ENCODE measurements around the gene FAM174B. TPM values are rescaled to one million over a fixed set of nuclear protein-coding genes. Genes with fewer than 3 reads are reported as not detected.

FAM174B gene
- total and polyA plus RNA-seq, 2 donors from 2014 or later = 9.8 to 13.8 TPM

DNA sequence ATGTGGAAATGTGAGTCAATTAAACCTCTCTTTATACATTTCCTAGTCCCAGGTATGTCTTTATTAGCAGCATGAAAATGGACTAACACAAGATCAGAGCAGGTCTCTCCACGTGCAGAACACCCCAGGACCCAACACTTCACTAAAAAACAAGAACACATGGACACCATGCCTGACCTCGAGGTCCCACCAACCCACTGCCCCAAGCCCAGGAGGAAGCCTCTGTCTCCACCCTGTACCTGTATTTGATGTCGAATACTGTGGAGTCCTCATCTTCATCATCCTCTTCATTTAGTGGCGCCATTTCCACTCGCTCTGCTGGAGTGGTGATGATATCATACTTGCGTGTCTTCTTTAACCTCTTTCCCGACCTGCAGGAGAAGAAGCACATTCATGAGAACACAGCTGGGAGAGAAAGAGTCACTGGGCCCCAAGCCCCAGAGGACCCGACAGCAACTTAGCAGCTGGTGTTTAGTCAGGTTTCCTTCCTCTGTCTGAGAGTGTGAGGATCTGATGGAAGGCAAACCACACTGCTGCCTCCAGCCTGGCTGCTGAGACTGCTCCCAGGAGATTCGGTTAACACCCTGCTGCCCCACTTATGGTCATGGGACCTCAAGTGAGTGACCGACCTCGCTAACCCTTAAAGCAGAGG lies 25.5 kb downstream of the FAM174B start:
- H3K27ac ChIP-seq (ENCODE audit: low read depth in 2 of 2, low read length in 2 of 2) = no peak overlapping the region
- H3K27me3 ChIP-seq (ENCODE audit: control insufficient read depth, insufficient read depth, low read length) = no peaks in the 10 kb centered on the region
- no peak overlapping the region for H3K9ac ChIP-seq (ENCODE audit: low read length in 3 of 3)
- intact Hi-C loops (cut with DNase I) = no loop called here
- H3K4me3 ChIP-seq (ENCODE audit: low read length in 3 of 3) = no peak overlapping the region
- no peaks in the 10 kb centered on the region for H3K4me1 ChIP-seq (ENCODE audit: control insufficient read depth in 2 of 3, insufficient read depth in 2 of 3, low read depth in 1 of 3, low read length in 3 of 3)
- TF ChIP-seq CTCF (IDR thresholded peaks at IDR 0.05; ENCODE audit: borderline replicate concordance, extremely low read depth, insufficient read depth) = no peak
- no peaks in the 10 kb centered on the region for H3K36me3 ChIP-seq (ENCODE audit: control insufficient read depth in 2 of 3, insufficient read depth in 3 of 3, low read length in 3 of 3)
- FAIRE-seq = no peak
- H3K9me3 ChIP-seq (ENCODE audit: control insufficient read depth in 2 of 3, insufficient read depth in 1 of 3, low read length in 3 of 3) = no peaks in the 10 kb centered on the region
- DNase-seq = no peak

GRCh38 chr15:92629276-92629974 lies 26.1 kb downstream of the FAM174B start:
- H3K27ac ChIP-seq (ENCODE audit: low read depth in 2 of 2, low read length in 2 of 2) = no peak overlapping the region
- intact Hi-C loops (cut with DNase I) = no loop called here
- no peak for DNase-seq

DNA sequence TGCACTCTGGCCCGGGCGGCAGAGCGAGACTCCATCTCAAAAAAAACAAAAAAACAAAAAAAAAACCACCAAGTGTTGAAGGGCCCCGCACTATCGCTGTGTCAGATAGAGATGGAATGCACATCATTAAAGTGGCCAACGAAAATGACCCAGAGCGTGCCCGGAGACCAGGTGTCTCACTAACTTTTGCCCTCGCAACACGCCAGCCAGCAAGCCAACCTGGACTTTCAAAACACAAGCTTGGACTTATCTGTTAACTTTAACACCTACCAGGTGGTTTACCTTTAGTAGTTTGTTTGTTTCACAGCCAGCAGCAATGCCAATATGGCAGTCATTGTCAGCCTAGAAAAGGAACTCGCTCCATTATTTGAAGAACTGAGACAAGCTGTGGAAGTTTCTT lies 28.6 kb downstream of the FAM174B start:
- TF ChIP-seq CTCF (IDR thresholded peaks at IDR 0.05; ENCODE audit: borderline replicate concordance, extremely low read depth, insufficient read depth) = no peak

More at GRCh38 chr15:92629276-92629974, 26.1 kb downstream of the FAM174B start:
- H3K4me3 ChIP-seq (ENCODE audit: low read length in 3 of 3) = no peak overlapping the region
- no peak for FAIRE-seq
- H3K9ac ChIP-seq (ENCODE audit: low read length in 3 of 3) = no peak overlapping the region
- TF ChIP-seq CTCF (IDR thresholded peaks at IDR 0.05; ENCODE audit: borderline replicate concordance, extremely low read depth, insufficient read depth) = no peak
- no peaks in the 10 kb centered on the region for H3K9me3 ChIP-seq (ENCODE audit: control insufficient read depth in 2 of 3, insufficient read depth in 1 of 3, low read length in 3 of 3)
- no peaks in the 10 kb centered on the region for H3K36me3 ChIP-seq (ENCODE audit: control insufficient read depth in 2 of 3, insufficient read depth in 3 of 3, low read length in 3 of 3)
- H3K4me1 ChIP-seq (ENCODE audit: control insufficient read depth in 2 of 3, insufficient read depth in 2 of 3, low read depth in 1 of 3, low read length in 3 of 3) = no peaks in the 10 kb centered on the region
- H3K27me3 ChIP-seq (ENCODE audit: control insufficient read depth, insufficient read depth, low read length) = no peaks in the 10 kb centered on the region

More for the DNA sequence above, 28.6 kb downstream of the FAM174B start:
- FAIRE-seq (no peak), DNase-seq (no peak)
- H3K4me1 ChIP-seq (ENCODE audit: control insufficient read depth in 2 of 3, insufficient read depth in 2 of 3, low read depth in 1 of 3, low read length in 3 of 3) = no peaks in the 10 kb centered on the region
- no peaks in the 10 kb centered on the region for H3K36me3 ChIP-seq (ENCODE audit: control insufficient read depth in 2 of 3, insufficient read depth in 3 of 3, low read length in 3 of 3)
- no peak overlapping the region for H3K27ac ChIP-seq (ENCODE audit: low read depth in 2 of 2, low read length in 2 of 2)
- no peak overlapping the region for H3K9ac ChIP-seq (ENCODE audit: low read length in 3 of 3)
- no peaks in the 10 kb centered on the region for H3K9me3 ChIP-seq (ENCODE audit: control insufficient read depth in 2 of 3, insufficient read depth in 1 of 3, low read length in 3 of 3)
- no peak overlapping the region for H3K4me3 ChIP-seq (ENCODE audit: low read length in 3 of 3)
- intact Hi-C loops (cut with DNase I) = no loop called here
- no peaks in the 10 kb centered on the region for H3K27me3 ChIP-seq (ENCODE audit: control insufficient read depth, insufficient read depth, low read length)
